ENCODE measurements around the gene TDRKH. TPM values are rescaled to one million over a fixed set of nuclear protein-coding genes. Genes with fewer than 3 reads are reported as not detected.

The TDRKH gene
- total RNA-seq, 2 donors from 2014 or later: 6.8 to 9.1 TPM

DNA sequence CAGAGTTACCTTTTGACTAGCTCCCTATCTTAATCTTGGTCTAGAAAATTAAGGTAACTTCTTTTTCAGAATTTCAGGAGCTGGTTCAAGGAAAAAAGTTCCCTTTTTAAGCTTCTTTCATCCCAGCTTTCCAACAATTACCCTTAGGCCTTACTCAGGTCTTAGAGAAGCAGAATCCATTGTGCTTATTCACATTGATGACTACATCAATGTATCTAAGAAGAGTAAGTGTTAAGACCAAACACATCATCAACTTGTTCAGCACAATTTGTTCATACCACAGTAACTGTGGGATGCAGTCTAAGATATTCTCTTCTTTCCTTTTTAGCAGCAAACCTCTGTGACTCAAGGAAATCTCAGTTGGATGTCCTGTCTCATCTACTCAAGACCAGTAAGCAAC, 31.1 kb downstream of the TDRKH start:
- Histone ChIP-seq H3K27me3 (no peaks in the 10 kb centered on the region), H3K9me3 (no peaks in the 10 kb centered on the region), H3K4me3 (no peak overlapping the region), H3K4me1 (no peaks in the 10 kb centered on the region), H3K27ac (no peak overlapping the region), H3K9ac (ENCODE audit: low read depth in 2 of 2, low read length in 2 of 2) (no peak overlapping the region), H3K36me3 (peaks cover 11% of the 10 kb centered on the region)
- intact Hi-C loops (cut with DNase I): no loop called here
- DNase-seq: no peak
- TF ChIP-seq, protein P1, sequence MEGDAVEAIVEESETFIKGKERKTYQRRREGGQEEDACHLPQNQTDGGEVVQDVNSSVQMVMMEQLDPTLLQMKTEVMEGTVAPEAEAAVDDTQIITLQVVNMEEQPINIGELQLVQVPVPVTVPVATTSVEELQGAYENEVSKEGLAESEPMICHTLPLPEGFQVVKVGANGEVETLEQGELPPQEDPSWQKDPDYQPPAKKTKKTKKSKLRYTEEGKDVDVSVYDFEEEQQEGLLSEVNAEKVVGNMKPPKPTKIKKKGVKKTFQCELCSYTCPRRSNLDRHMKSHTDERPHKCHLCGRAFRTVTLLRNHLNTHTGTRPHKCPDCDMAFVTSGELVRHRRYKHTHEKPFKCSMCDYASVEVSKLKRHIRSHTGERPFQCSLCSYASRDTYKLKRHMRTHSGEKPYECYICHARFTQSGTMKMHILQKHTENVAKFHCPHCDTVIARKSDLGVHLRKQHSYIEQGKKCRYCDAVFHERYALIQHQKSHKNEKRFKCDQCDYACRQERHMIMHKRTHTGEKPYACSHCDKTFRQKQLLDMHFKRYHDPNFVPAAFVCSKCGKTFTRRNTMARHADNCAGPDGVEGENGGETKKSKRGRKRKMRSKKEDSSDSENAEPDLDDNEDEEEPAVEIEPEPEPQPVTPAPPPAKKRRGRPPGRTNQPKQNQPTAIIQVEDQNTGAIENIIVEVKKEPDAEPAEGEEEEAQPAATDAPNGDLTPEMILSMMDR (IDR thresholded peaks at IDR 0.05): no peak

DNA sequence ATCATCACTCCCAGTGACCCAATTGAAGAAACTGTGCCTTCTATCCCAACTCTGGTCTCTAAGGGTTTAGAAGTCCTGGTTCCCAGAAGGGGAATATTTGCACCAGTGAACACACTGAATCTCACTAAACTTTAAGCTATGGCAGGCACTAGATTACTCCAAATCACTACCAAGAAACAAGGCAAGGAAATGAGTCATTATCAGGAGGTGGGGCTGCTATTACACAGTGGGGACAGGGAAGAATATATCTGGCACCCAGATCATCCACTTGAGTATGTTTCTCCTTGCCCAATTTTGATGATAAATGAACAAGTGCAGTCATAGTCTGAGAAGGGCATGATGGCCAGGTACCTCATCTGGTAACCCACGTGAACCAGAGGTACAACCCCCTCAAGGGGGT, 34.0 kb downstream of the TDRKH start:
- no peak overlapping the region for H3K4me3 ChIP-seq
- intact Hi-C loops (cut with DNase I): no loop called here
- TF ChIP-seq, protein P1 (IDR thresholded peaks at IDR 0.05): no peak
- no peak for DNase-seq
- H3K9ac ChIP-seq (ENCODE audit: low read depth in 2 of 2, low read length in 2 of 2): no peak overlapping the region
- H3K36me3 ChIP-seq: peaks cover 4% of the 10 kb centered on the region
- no peaks in the 10 kb centered on the region for H3K27me3 ChIP-seq
- H3K4me1 ChIP-seq: no peaks in the 10 kb centered on the region
- no peak overlapping the region for H3K27ac ChIP-seq
- H3K9me3 ChIP-seq: no peaks in the 10 kb centered on the region

DNA sequence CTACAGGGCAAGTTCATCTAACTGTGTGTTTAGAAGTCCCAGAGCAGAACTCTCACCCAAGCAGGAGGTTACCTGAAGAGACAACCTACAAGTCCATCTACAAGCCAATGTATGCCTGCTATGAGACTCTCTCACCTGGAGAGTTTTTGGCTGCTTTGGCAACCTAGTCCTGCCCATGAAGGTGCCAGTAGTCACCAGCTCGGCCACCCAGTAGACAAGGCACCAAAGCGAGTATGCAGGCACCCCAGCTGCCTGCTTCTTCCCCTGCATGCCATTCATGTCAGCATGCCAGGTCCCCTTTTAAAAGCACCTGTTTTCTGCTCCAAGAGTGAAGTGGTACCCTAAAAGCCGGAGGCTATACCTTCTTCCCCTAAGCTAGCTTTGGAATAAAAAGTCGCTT, 48.8 kb downstream of the TDRKH start:
- TF ChIP-seq, protein P1 (IDR thresholded peaks at IDR 0.05): no peak

DNA sequence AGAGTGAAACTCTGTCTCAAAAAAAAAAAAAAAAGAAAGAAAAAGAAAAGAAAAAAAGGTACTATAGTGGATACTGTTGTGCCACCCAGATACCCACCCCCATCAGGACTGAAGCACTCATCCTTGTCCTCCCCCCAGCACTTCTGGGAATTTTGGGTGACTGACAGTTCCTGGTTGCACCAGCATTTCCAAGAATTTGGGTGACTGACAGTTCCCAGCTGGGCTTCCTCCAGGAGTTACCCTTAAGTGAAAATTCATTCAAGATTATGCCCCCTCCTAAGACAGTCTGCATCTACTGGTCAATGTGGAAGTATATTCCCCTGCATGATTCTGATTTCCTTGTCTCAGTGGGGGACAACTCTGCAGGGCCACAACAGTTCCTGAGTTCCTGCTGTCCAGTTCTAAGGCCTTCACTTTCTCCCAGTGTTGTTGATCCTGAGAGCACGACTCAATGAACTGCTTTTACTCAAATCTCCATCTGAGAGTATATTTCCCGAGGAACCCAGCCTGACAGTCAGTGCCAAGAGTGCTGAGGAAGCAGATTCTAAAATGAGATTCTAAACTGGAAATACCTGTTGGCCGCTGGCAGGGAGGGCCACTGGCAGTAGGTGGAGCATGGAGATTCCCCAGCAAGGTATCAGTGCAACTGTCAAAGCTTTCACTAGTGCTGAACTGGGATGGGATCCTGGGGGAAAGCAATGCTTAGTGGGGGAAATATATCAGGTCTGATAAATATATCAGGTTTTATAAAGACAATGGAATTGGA, 50.5 kb downstream of the TDRKH start:
- no peak for DNase-seq
- no peak overlapping the region for H3K27ac ChIP-seq
- no peaks in the 10 kb centered on the region for H3K36me3 ChIP-seq
- intact Hi-C loops (cut with DNase I): loop anchor here (5.0 to 10.0 kb wide), 2 partner anchors 147 to 295 kb away; no protein-coding TSS in a partner anchor
- TF ChIP-seq, protein P1 (IDR thresholded peaks at IDR 0.05): no peak
- H3K27me3 ChIP-seq: no peaks in the 10 kb centered on the region
- H3K4me3 ChIP-seq: no peak overlapping the region
- H3K4me1 ChIP-seq: no peaks in the 10 kb centered on the region
- H3K9ac ChIP-seq (ENCODE audit: low read depth in 2 of 2, low read length in 2 of 2): no peak overlapping the region
- no peaks in the 10 kb centered on the region for H3K9me3 ChIP-seq

More for the DNA sequence above, 48.8 kb downstream of the TDRKH start:
- Histone ChIP-seq H3K4me1 (no peaks in the 10 kb centered on the region), H3K27ac (no peak overlapping the region), H3K27me3 (no peaks in the 10 kb centered on the region), H3K9ac (ENCODE audit: low read depth in 2 of 2, low read length in 2 of 2) (no peak overlapping the region), H3K4me3 (no peak overlapping the region), H3K36me3 (no peaks in the 10 kb centered on the region), H3K9me3 (no peaks in the 10 kb centered on the region)
- intact Hi-C loops (cut with DNase I): no loop called here
- DNase-seq: no peak

DNA sequence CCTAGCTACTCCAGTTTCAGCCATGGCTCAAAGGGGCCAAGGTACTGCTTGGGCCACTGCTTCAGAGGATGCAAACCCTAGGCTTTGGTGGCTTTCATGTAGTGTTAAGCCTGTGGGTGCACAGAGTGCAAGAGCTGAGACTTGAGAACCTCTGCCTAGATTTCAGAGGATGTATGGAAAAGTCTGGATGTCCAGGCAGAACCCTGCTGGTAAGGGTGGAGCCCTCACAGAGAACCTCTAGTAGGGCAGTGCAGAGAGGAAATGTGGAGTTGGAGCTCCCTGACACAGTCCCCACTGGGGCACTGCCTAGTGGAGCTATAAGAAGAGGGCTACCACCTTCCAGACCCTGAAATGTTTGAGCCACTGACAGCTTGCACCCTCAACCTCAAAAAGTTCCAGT, 52.8 kb downstream of the TDRKH start:
- H3K9me3 ChIP-seq: no peaks in the 10 kb centered on the region
- TF ChIP-seq, protein P1 (IDR thresholded peaks at IDR 0.05): no peak
- no peaks in the 10 kb centered on the region for H3K4me1 ChIP-seq
- H3K36me3 ChIP-seq: no peaks in the 10 kb centered on the region
- H3K4me3 ChIP-seq: no peak overlapping the region
- H3K27me3 ChIP-seq: no peaks in the 10 kb centered on the region
- no peak overlapping the region for H3K27ac ChIP-seq
- DNase-seq: no peak
- intact Hi-C loops (cut with DNase I): loop anchor here (5.0 to 10.0 kb wide), 2 partner anchors 145 to 293 kb away; no protein-coding TSS in a partner anchor
- no peak overlapping the region for H3K9ac ChIP-seq (ENCODE audit: low read depth in 2 of 2, low read length in 2 of 2)

All from colonic mucosa (tissue), 4 donors.